Activated CD4-positive, alpha-beta T cell treated with anti-CD3 and anti-CD28 coated beads for 24 hours (primary cell): Measurements from ENCODE around the gene CEBPZOS.
"Not testable (repeated sequence)": the region's sequence is repeated elsewhere in the genome, so short reads cannot be mapped to it uniquely, and the experiment has no call there.

Source experiments
- DNase-seq, 2 donors: peaks; one replicate each; pipeline ENCODE4 v3.0.0-alpha.2; 2020; ENCODE audit warnings: low read depth in 2 of 2

The CEBPZOS gene

DNA sequence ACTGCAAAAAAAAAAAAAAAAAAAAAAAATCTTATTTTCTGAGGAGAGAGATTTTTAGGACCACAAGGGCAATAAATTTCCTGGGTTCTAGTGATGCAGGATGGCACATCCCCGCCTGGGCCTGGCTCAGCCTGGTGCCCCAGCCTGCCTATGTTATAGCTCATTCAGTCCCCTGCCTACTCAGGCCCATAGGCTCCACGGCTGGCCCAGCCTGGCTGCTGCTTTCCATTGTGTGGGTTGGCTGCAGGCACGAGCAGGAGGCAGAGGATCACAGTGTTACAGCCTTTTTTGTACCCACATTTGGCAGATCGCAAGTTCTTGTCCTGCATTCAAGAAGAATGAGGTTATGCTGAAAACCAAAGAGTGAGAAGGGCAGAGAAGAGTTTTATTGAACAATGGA, 5.0 kb upstream of the CEBPZOS start:
- DNase-seq = no peak

DNA sequence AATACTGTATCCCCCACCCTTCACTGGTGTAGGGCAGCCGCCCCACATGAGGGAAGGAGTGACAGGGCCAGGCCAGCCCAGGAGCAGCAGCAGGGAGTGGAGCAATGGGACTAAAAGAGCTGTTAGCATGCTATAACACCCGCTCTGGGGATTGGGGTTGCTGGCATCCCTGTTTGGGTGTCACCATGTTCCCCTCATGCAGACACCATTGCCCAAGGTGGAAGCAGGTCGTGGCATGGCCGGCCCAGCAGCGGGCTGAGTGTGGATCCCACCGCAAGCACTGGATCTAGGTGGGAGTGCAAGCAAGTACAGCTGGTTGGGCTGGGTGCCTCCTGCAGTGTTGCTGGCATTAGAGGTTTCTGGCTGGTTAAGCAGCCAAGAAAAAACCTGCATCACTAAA, 4.5 kb upstream of the CEBPZOS start:
- no peak for DNase-seq

DNA sequence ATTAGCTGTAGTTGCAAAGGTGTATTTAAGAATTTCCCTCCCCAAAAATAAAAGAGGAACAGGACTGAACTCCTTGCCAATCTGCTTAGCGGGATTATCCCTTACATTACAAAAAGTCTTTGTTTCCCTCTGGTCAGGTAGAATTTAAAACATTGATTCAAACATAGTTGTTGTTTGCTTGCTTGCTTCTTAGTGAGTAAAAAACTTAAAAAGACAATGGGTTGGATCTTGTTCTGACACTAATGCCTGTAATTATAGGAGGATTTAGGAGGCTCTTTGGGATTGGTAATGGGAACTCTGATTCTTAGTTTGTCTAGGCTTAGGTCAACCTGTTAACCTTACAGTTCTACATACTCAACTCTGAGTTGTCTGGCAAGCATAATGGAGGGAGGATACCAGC, 3.7 kb upstream of the CEBPZOS start:
- no peak for DNase-seq

DNA sequence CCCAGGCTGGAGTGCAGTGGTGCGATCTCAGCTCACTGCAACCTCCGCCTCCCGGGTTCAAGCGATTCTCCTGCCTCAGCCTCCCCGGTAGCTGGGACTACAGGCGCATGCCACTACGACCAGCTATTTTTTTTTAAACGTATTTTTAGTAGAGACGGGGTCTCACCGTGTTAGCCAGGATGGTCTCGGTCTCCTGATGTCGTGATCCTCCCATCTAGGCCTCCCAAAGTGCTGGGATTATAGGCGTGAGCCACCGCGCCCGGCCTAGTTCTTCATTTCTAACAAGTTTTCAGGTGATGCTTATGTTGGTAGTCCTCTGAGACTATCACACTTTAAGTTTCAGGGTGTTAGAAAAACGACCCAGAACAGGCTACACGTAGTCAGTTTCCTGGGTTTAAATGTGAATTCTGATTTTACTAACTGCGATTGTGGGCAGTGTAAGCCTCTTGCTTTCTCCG, 405 bp upstream of the CEBPZOS start:
- not testable (repeated sequence) for DNase-seq

DNA sequence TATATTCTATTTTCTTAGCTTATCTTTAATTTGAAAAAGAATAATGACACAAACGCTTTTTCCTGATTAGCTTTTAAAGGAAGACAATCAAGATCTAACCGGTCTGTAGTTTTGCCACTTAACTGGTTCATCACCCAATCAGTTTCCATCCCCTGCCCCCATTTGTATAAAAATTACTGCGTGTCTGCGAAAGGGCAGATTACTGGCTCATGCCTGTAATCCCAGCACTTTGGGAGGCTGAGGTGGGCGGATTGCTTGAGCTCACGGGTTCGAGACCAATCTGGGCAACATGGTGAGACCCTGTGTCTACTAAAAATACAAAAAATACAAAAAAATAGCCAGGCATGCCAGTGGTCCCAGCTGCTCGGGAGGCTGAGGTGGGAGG, 2.4 kb downstream of the CEBPZOS start:
- DNase-seq = no peak

DNA sequence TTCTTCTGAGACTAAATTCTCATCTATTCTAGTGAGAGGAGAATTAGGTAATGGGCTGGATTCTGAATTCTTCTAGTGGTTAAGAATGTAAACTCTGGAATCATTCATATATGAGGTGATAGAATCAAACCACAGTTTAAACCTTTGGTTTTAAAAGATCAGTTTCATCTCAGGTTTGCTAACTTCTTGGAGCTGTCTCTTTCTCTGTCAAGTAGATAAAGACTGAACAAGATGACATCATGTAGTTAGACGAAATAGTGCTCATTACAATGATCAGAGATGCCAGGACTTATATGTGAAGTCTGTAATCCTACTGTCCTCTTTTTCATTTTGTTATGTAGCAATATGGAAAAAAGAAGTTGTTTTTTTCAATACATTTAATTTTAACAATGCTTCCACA, 4.9 kb downstream of the CEBPZOS start:
- no peak for DNase-seq

DNA sequence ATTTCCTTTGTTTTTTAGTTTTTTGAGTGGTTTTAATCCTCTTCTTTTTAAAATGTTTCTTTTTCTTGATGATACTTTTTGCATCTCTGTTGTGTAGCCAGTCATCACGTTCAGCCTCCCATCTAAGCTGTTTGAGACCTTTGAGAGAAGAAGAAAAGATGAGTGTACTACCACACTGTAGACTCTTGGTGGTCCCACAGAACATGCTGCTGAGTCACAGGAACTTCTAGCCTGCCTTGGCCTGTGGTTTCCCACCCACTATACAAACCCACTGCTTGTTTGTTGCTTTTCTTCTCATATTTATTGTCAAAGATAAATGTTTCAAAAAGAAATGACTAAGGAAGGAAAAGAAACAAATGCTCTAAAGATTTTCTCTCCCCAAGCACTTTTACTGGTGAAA, 5.5 kb downstream of the CEBPZOS start:
- no peak for DNase-seq

DNA sequence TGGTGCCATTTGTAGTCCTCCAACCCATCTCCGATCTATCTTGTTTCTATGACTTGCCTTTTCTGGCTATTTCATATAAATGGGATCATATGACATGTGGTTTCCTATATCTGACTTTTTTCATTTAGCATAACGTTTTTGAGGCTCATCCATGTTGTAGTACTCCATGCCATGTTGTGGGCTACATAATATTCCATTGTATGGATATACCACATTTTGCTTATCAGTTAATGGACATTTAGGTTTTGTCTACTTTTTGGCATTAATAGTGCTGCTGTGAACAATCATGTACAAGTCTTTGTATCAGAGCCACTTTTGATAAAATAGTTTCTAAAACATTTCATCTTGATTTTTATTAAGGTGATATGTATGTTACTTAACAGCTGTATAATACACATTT, 7.4 kb downstream of the CEBPZOS start:
- DNase-seq = no peak

DNA sequence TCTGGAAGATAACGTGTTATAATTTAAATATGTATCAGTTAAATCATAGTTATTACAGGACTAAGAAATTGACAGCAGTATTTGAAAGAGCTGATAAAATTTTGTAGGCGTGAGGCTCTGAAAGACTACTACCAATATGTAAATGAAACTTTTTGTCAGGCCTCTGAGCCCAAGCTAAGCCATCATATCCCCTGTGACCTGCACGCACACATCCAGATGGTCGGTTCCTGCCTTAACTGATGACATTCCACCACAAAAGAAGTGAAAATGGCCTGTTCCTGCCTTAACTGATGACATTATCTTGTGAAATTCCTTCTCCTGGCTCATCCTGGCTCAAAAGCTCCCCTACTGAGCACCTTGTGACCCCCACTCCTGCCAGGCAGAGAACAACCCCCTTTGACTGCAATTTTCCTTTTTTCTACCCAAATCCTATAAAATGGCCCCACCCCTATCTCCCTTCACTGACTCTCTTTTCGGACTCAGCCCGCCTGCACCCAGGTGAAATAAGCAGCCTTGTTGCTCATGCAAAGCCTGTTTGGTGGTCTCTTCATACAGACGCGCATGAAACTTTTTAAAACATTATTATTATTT, 8.9 kb downstream of the CEBPZOS start:
- not testable (repeated sequence) for DNase-seq

DNA sequence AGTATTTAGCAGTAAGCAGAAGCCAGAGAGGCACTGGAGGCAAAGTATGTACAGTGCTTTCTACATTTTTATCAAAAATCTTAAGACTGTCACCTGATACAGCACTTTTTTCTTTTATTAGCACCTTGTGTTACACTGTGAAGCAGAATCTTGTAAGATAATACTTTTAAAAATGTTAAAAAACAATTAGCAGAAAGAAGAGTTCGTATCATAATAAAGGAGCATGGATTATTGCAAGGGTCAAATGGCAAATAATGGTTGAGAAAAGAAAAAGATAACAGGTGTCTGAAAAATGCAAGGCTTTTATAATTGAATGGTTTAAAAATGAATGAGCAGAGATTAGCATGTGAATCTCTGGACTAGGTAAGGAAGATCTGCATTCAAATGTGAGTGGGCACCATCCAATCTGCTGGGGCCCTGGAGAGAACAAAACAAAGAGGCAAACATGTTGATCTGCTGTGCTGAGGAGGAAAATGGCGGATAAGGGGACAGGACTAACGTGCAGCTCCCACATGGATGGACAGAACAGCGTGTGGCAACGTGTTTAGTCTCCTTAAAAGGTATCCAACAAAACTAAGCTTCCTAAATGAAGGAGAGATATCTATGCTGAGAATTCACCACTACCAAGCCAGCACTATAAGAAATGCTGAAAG, 9.5 kb downstream of the CEBPZOS start:
- DNase-seq = no peak

DNA sequence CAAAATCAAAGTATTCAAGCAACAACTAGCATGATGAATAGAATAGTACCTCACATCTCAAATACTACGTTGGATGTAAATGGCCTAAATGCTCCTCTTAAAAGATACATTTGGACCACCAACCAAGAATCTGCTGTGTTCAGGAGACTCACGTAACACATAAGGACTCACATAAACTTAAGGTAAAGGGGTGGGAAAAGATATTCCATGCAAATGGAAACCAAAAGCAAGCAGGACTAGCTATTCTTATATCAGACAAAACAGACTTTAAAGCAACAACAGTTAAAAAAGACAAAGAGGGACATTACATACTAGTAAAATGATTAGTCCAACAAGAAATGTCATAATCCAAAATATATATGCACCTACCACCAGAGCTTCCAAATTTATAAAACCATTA, 10.5 kb downstream of the CEBPZOS start:
- not testable (repeated sequence) for DNase-seq

DNA sequence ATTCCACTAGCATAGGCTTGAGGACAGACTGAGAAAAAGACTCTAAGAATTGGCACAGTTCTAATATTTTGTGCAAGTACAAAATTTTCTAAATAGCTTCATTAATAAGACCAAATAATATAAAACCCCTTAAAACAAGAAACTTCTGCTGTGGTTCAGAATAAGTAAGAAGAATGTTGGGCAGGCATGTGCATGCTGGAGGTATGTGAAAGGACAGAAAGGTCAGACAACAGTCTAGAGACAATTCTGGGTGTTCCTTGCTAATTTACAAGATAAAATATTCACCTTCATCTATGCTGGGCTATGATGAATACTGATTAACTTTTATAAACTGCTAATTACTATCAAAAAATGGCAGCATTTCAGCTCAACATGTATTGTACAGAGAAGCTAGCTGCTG, 14.9 kb downstream of the CEBPZOS start:
- no peak for DNase-seq

DNA sequence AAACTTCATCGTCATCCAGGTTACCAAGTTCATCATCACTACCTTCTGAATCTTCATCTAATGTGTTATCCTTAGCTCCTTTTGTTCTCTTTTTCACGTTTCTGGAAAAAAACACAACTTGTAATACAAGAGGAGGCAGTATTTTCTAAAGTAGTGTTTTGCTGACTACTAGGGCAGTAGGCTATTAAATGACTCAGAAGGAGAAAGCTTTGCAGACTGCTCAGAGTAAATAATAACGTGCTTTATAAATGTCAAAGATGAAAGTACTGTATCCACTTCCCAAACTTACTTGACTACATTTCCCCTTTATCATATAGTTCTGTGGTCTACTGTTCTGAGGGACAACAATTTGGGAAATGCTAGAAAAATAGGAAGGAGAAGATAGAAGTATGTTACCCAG, 15.6 kb downstream of the CEBPZOS start:
- DNase-seq = no peak

DNA sequence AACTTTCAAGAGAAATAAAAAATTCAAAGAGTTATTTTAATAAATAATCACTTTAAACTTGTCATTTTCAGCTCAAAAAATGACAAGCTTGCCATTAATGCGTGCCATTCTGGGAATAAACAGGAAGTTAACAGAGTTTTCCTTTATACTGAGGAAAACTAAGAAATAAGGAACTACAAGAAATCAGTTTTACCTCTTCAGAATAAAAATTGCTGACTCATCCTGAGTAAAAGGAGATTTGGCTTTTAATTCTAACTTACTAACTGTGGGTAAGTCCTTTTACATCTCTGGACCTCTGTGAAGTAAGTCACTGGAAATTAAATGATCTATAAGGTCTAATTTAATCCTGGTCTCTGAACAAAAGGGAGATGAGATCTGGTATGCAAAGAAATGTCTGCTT, 19.0 kb downstream of the CEBPZOS start:
- no peak for DNase-seq

DNA sequence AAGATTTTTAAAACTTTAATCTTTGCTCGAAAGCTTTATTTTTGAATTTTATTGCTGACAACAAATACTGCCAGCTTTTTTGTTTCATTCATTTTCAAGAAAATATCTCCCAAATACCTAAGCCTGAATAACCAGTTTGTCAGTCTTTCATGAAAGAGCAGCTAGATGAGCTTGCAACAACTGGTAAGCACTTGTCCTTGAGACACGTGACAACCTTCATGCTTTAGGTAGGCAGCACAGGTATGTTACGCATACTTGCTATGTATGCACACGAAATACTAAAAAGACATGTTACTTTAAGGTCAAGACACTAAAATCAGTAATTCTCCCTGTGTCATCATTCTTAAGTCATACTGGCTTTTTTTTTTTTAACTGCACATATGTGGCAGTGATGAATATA, 22.8 kb downstream of the CEBPZOS start:
- DNase-seq = no peak

DNA sequence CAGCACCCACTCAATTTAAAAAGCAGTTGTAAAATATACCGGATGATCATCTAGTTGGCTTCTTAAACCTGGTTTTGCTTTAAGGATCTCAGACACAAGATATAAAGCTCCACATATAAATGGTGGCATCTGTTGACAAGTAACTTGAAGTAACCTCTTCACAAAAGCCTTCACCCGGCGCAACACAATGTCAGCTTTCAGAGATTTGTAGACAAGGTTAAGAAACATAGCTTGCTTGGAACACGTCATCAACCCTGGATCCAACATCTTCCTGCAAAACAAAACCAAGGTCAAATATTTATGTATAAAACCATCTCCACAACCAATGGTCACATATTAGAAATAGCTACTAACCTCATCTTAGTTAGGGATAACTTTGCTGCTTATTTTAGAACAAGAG, 26.8 kb downstream of the CEBPZOS start:
- DNase-seq = no peak

DNA sequence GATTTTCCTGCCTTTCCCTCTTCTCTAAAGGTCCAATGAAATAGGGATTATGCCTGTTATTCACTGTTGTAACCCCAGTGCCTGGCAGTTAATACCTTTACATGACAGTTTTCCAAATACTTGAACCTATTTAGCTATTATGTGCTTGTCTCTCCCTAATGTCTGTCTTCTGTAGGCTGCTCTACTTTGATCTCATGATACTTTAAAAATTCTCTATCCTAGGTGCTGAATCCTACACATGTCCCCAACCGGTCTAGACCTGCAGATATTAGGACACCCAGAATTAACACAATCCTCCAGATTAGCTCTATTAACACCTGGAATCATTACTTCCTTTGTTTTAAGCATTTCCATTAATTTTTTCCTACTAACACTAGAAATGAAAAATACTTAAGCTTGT, 27.8 kb downstream of the CEBPZOS start:
- no peak for DNase-seq

DNA sequence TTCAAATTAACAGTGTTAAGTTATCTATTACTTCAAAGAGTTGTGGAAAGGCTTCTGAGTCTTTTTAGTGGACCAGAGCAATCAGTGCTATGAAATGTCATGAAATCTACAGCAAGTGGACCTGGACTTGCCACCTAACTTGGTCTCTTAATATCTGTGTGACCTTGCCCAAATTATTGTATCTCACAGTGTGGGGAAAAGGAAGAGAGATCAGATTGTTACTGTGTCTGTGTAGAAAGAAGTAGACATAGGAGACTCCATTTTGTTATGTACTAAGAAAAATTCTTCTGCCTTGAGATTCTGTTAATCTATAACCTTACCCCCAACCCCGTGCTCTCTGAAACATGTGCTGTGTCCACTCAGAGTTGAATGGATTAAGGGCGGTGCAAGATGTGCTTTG, 28.8 kb downstream of the CEBPZOS start:
- DNase-seq = not testable (repeated sequence)

DNA sequence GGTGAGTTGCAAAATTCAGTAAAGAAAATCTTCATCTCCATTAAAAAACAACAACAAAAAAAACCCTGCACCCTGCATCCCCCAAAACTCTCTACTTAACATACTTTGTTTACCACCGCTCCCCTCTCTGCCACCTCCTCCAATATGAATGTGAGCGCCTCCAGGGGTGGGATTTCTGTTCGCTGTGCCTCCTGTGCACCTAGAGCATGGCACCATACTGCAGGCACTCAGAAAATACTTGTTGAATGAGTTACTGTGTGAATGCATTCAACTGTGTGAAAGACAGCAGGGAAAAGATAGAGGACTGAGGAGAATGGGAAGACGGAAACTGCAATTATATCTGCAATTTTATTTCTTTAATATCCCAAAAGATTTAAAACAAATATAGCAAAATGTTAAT, 30.6 kb downstream of the CEBPZOS start:
- no peak for DNase-seq

DNA sequence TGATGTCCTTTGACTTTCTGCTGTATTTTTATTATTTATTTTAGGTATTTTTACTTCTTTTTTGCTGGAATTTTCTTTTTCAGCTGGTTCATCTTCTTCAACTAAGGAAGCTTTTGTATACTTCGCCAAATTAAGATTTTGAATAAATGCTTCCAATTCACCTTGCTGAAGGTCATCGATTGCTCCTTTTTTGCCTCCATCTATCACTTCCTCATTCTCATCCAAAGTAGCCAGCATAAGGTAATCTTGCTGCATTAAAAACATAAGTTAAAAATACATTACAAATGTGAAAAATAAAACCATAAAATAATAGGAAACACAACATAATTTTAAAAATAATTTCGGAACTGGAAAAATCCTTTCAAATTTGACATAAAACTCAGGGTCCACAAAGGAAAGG, 32.5 kb downstream of the CEBPZOS start:
- DNase-seq = no peak

DNA sequence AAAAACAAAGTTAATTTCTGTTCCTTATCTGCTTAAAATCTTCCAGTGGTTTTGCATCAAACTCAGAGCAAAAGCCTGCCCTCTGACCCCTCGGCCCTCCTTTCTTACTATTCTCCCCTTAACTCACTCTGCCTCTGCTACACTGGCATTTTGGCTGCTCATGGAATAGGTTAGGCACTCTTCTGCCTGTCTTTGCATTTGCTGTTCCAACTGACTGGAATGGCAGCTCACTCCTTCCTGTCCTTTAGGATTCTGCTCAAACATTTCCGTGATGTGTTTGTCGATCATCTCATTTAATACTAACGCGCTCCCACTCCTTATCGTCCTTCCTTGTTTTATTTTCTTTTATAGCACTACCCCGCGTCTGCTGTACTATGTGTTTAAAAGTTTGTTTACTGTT, 34.3 kb downstream of the CEBPZOS start:
- no peak for DNase-seq

DNA sequence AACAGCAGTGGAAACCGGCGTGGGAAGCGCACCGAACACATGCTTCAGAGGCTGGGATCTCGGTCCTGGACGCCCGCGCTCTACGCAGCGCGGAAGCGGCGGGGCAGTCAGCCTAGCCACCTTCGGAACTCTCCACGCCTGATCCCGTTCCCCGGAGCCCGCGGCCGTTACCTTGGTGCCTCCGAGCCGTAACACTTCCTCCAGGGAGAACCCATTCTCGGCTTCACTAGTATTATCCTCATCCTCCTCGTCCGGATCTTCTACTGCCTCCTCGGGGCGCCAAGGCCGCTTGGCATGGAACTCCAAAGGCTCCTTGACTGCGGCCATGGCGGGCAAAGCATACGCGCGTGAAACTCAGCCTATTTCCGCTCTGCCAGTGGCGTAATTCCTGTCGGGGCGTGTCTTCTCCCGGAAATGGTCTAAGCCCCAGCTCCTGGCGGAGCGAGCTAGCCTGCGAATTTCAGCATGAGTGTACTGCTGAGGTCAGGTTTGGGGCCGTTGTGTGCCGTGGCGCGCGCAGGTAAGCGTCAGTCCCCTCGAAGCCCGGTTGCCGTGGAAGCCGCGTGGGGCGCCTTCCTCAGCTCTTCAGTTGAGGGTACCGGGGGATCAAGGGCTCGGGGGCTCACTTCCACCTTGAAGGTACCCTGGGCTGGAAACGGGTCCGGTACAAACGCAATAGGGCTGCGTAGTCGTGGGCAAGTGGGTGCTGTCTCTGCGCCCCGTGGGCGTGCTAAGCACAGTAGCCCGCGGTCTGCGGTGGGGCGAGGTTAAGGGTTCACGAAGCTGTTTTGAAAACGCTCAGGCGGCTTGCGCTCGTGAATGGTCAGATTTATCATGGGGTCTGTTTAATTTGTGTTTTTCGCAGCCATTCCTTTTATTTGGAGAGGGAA, 35.2 kb downstream of the CEBPZOS start, which contains the start of the genes CEBPZ and NDUFAF7:
Gene CEBPZ, minus strand, starts transcription at position 356 of the 890 bp plus-strand sequence. Its CDS starts 29 bp downstream, at position 327.
Gene NDUFAF7, plus strand, starts transcription at position 418 of the 890 bp plus-strand sequence. Its CDS starts 48 bp downstream, at position 466.
- DNase-seq = peak; percentile 74 to 84
